ENCODE data around the gene DSN1. TPM values are rescaled to one million over a fixed set of nuclear protein-coding genes. Genes with fewer than 3 reads are reported as not detected.

DSN1 gene
- total and polyA plus RNA-seq, 9 of the 15 experiments (the other 6 are each of a cell fraction or from before 2014, with no cell fraction given), result 23.3 to 45.3 (median 31.1) TPM

GRCh38 chr20:36773597-36774390, at the start of gene DSN1 (continued):
- TF ChIP-seq ATF6 (CRISPR knock-in tag; IDR thresholded peaks at IDR 0.05) (0 out of 2 replicates have a peak, but pooled peaks have one; percentile 54), MYBL2 (IDR thresholded peaks at IDR 0.05; ENCODE audit: low read depth) (no peak), MYBL2 (CRISPR knock-in tag; IDR thresholded peaks at IDR 0.05; ENCODE audit: borderline replicate concordance) (no peak), CBX1 (IDR thresholded peaks at IDR 0.05; ENCODE audit: low read depth) (peak; percentile 62; the same call in 1 of the 2 replicates), SMARCC2 (IDR thresholded peaks at IDR 0.05; ENCODE audit: low read depth) (no peak), ZBTB49 (CRISPR knock-in tag; IDR thresholded peaks at IDR 0.05; ENCODE audit: borderline replicate concordance) (no peak), POLR3A (IDR thresholded peaks at IDR 0.05; ENCODE audit: borderline replicate concordance, extremely low read depth, insufficient read depth, insufficient read length) (no peak), KDM1A (IDR thresholded peaks at IDR 0.05) (no peak), NFRKB (IDR thresholded peaks at IDR 0.05; ENCODE audit: low read depth) (peak; percentile 85), GABPB2 (CRISPR knock-in tag; conservative IDR thresholded peaks at IDR 0.05) (no peak), HNRNPL (IDR thresholded peaks at IDR 0.05; ENCODE audit: low read depth, low read length) (no peak), HEY1 (CRISPR knock-in tag; IDR thresholded peaks at IDR 0.05; ENCODE audit: borderline replicate concordance) (no peak), SAFB (IDR thresholded peaks at IDR 0.05; ENCODE audit: borderline replicate concordance, low read depth, low read length) (no peak), ZNF696 (CRISPR knock-in tag; conservative IDR thresholded peaks at IDR 0.05) (no peak), MCM7 (IDR thresholded peaks at IDR 0.05) (no peak), PYGO2 (tag; IDR thresholded peaks at IDR 0.05) (no peak), SIRT6 (IDR thresholded peaks at IDR 0.05; ENCODE audit: low read depth, low read length) (no peak), HMBOX1 (IDR thresholded peaks at IDR 0.05) (no peak)
- TF ChIP-seq, protein P1, sequence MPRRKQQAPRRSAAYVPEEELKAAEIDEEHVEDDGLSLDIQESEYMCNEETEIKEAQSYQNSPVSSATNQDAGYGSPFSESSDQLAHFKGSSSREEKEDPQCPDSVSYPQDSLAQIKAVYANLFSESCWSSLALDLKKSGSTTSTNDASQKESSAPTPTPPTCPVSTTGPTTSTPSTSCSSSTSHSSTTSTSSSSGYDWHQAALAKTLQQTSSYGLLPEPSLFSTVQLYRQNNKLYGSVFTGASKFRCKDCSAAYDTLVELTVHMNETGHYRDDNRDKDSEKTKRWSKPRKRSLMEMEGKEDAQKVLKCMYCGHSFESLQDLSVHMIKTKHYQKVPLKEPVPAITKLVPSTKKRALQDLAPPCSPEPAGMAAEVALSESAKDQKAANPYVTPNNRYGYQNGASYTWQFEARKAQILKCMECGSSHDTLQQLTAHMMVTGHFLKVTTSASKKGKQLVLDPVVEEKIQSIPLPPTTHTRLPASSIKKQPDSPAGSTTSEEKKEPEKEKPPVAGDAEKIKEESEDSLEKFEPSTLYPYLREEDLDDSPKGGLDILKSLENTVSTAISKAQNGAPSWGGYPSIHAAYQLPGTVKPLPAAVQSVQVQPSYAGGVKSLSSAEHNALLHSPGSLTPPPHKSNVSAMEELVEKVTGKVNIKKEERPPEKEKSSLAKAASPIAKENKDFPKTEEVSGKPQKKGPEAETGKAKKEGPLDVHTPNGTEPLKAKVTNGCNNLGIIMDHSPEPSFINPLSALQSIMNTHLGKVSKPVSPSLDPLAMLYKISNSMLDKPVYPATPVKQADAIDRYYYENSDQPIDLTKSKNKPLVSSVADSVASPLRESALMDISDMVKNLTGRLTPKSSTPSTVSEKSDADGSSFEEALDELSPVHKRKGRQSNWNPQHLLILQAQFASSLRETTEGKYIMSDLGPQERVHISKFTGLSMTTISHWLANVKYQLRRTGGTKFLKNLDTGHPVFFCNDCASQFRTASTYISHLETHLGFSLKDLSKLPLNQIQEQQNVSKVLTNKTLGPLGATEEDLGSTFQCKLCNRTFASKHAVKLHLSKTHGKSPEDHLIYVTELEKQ (CRISPR knock-in tag; IDR thresholded peaks at IDR 0.05), result no peak

Data from K562 (cell line).